PC-3 (cell line): ENCODE data around the gene PRR5. TPM values are rescaled to one million over a fixed set of nuclear protein-coding genes. Genes with fewer than 3 reads are reported as not detected.

Source experiments
- ATAC-seq: fragments of 200-7000 bp; cut with Tn5 transposase; 2 replicates; pipeline ENCODE4 v1.9.1; 2020; ENCODE audit warnings: mild to moderate bottlenecking, moderate library complexity
- BruUV-seq: library from RNA; stranded (reverse); fragments of 400-500 nt; replicated peaks from 2 replicates; lab custom pipeline; 2021; lab: Mats Ljungman, UMichigan
- CTCF ChIA-PET: fragments of 300-600 bp; sonication (Branson Sonifier 250); formaldehyde crosslinking; loops from one replicate; lab custom pipeline; 2022; ENCODE audit warnings: antibody characterized with exemption; lab: Charles Lee
- POLR2A ChIA-PET: fragments of 300-600 bp; sonication (Branson Sonifier 250); formaldehyde crosslinking; loops from one replicate; lab custom pipeline; 2022; ENCODE audit warnings: antibody characterized with exemption; ENCODE audit not compliant: unreplicated experiment; lab: Charles Lee
- DNase-seq: peaks from one replicate; pipeline ENCODE4 v3.0.0-alpha.2; 2015
- H2AFZ ChIP-seq: fragments of 300-600 bp; sonication (generic); 2 replicates; pipeline ENCODE4 v1.6.0; 2016; ENCODE audit warnings: antibody characterized with exemption, low read length
- H3F3A ChIP-seq: fragments of 300-600 bp; sonication (generic); one replicate; pipeline ENCODE4 v1.6.0; 2017; ENCODE audit warnings: antibody characterized with exemption, low read length, control low read depth, mild to moderate bottlenecking; ENCODE audit not compliant: unreplicated experiment
- H3K27ac ChIP-seq: fragments of 300-600 bp; sonication (generic); 2 replicates; pipeline ENCODE4 v1.5.1; 2016; ENCODE audit warnings: mild to moderate bottlenecking, low read length
- H3K27me3 ChIP-seq: fragments of 300-600 bp; sonication (generic); 2 replicates; pipeline ENCODE4 v1.6.1; 2016; ENCODE audit warnings: low read length, mixed read lengths
- H3K36me3 ChIP-seq: fragments of 300-600 bp; sonication (generic); 2 replicates; pipeline ENCODE4 v1.6.1; 2016; ENCODE audit warnings: low read depth, mixed run types, low read length, mixed read lengths
- H3K4me1 ChIP-seq: fragments of 300-600 bp; sonication (generic); 2 replicates; pipeline ENCODE4 v1.5.1; 2016; ENCODE audit warnings: low read length; ENCODE audit not compliant: insufficient read depth
- H3K4me2 ChIP-seq: fragments of 300-600 bp; sonication (generic); 2 replicates; pipeline ENCODE4 v1.6.0; 2016; ENCODE audit warnings: low read length
- H3K4me3 ChIP-seq: fragments of 300-600 bp; sonication (generic); 2 replicates; pipeline ENCODE4 v1.5.1; 2016; ENCODE audit warnings: mild to moderate bottlenecking, low read length, mixed read lengths
- H3K79me2 ChIP-seq: fragments of 300-600 bp; sonication (generic); 2 replicates; pipeline ENCODE4 v1.6.1; 2017; ENCODE audit warnings: low read length, mixed read lengths
- H3K9ac ChIP-seq: fragments of 300-600 bp; sonication (generic); 2 replicates; pipeline ENCODE4 v1.6.0; 2016; ENCODE audit warnings: mild to moderate bottlenecking, low read length
- H3K9me2 ChIP-seq: fragments of 300-600 bp; sonication (generic); replicated peaks from 2 replicates; pipeline ENCODE4 v1.6.1; 2016; ENCODE audit warnings: mixed run types, low read length, mixed read lengths
- H3K9me3 ChIP-seq: fragments of 300-600 bp; sonication (generic); 2 replicates; pipeline ENCODE4 v1.6.1; 2016; ENCODE audit warnings: low read length, mixed read lengths
- H4K20me1 ChIP-seq: fragments of 300-600 bp; sonication (generic); 2 replicates; pipeline ENCODE4 v1.6.1; 2016; ENCODE audit warnings: low read length, mixed read lengths
- CTCF ChIP-seq: fragments of 300-600 bp; sonication (generic); conservative IDR thresholded peaks from 2 replicates; pipeline ENCODE4 v1.5.1; 2017; ENCODE audit warnings: antibody characterized with exemption, low read depth, mild to moderate bottlenecking, low read length
- EZH2 ChIP-seq: fragments of 300-600 bp; sonication (generic); IDR thresholded peaks from one replicate; pipeline ENCODE4 v1.6.1; 2017; ENCODE audit warnings: antibody characterized with exemption, mild to moderate bottlenecking, low read length; ENCODE audit not compliant: unreplicated experiment
- EZH2phosphoT487 ChIP-seq: fragments of 300-600 bp; sonication (generic); IDR thresholded peaks from 2 replicates; pipeline ENCODE4 v1.6.1; 2018; ENCODE audit warnings: mild to moderate bottlenecking, antibody characterized with exemption, low read length, borderline replicate concordance
- intact Hi-C: fragments of 100-400 bp; cut with micrococcal nuclease; formaldehyde crosslinking; loops from 2 replicates; pipeline ENCODE4 v1.9.0; 2023
- total RNA-seq: library from RNA; depleted of rRNA; stranded (reverse); fragments of >200 nt; gene quantifications from 2 replicates; pipeline ENCODE4 v1.2.3, GENCODE V29; 2014

PRR5 gene
- total RNA-seq, 1 experiment from 2014 or later = 14.5 TPM

- BruUV-seq = no TSS peak
- intact Hi-C loops = no loop called here
- ATAC-seq = no peak
Measured at GRCh38 chr22:44734278-44734677, 32.3 kb downstream of the PRR5 start.

GRCh38 chr22:44734801-44735517 is 33.0 kb downstream of the PRR5 start:
- H3K27me3 ChIP-seq = 0 out of 2 replicates have a peak, but pooled peaks cover 9% of the 10 kb centered on the region
- no peak overlapping the region for H3K9ac ChIP-seq
- no peak overlapping the region for H3K27ac ChIP-seq
- H3K9me3 ChIP-seq = no peaks in the 10 kb centered on the region
- CTCF ChIA-PET = no interaction called here
- no peak overlapping the region for H3K4me2 ChIP-seq
- peaks cover 15% of the 10 kb centered on the region; the same call in 1 of the 2 replicates for H3K4me1 ChIP-seq
- intact Hi-C loops = no loop called here
- ATAC-seq (no peak), DNase-seq (no peak)
- H2AFZ ChIP-seq = no peak overlapping the region
- no TSS peak for BruUV-seq
- TF ChIP-seq EZH2phosphoT487 = no peak
- TF ChIP-seq CTCF = no peak
- no peak for TF ChIP-seq EZH2
- H3K36me3 ChIP-seq = no peaks in the 10 kb centered on the region
- no peaks in the 10 kb centered on the region for H4K20me1 ChIP-seq
- H3K79me2 ChIP-seq = no peaks in the 10 kb centered on the region
- H3F3A ChIP-seq = no peaks in the 10 kb centered on the region
- H3K9me2 ChIP-seq = no peaks in the 10 kb centered on the region
- no peak overlapping the region for H3K4me3 ChIP-seq
- POLR2A ChIA-PET = no interaction called here

More at GRCh38 chr22:44734278-44734677, 32.3 kb downstream of the PRR5 start:
- no peak overlapping the region for H3K27ac ChIP-seq
- H2AFZ ChIP-seq = no peak overlapping the region
- ChIA-PET CTCF (no interaction called here), POLR2A (no interaction called here)
- H3K36me3 ChIP-seq = no peaks in the 10 kb centered on the region
- no peaks in the 10 kb centered on the region for H3K79me2 ChIP-seq
- H4K20me1 ChIP-seq = no peaks in the 10 kb centered on the region
- H3K4me1 ChIP-seq = peaks cover 9% of the 10 kb centered on the region; the same call in 1 of the 2 replicates
- H3K27me3 ChIP-seq = 0 out of 2 replicates have a peak, but pooled peaks cover 9% of the 10 kb centered on the region
- H3K9me2 ChIP-seq = no peaks in the 10 kb centered on the region
- DNase-seq = no peak
- H3K4me2 ChIP-seq = no peak overlapping the region
- no peak overlapping the region for H3K4me3 ChIP-seq
- H3K9ac ChIP-seq = no peak overlapping the region
- no peaks in the 10 kb centered on the region for H3K9me3 ChIP-seq
- no peak for TF ChIP-seq CTCF
- no peak for TF ChIP-seq EZH2phosphoT487
- TF ChIP-seq EZH2 = no peak
- no peaks in the 10 kb centered on the region for H3F3A ChIP-seq
